AML-193 (cell line): ENCODE measurements around the gene MSL3B.
"Not testable (repeated sequence)": the region's sequence is repeated elsewhere in the genome, so short reads cannot be mapped to it uniquely, and the experiment has no call there.

Experiments used
- DNase-seq, 2 experiments: peaks; one replicate each; lab custom pipeline; 2025; lab: John Stamatoyannopoulos, UW

Gene MSL3B

DNA sequence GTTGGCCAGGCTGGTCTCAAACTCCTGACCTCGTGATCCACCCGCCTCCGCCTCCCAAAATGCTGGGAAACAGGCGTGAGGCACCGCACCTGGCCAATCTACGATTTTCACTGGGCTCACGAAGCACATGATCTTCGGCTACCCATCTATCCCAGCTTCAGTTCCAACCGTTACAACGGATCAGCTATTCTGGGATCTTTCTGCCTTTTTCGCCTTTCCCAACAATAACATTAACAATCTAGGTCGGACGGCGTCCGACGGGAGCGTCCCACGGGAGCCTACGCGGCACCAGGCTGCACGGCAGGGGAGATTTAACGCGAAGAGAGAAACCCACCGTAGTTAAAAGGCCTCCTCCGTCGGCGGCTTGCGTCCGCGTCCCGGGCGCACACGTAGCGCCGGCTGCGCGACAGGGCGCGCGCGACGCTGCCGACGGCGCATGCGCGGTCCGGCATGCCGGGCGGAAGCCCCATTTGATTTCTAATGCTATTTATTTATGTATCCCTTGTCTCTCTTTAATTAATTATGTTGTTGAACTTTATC, at the start of gene MSL3B:
Gene MSL3B (minus strand): TSS at position 394 of the 540 bp plus-strand sequence.
- DNase-seq = no peak

GRCh38 chr2:233917116-233917515, 48.9 kb upstream of the MSL3B start, which contains the start of gene TRPM8:
TSS of gene TRPM8 (plus strand) at chr2:233917373. CDS start at chr2:233926538, 9,165 bp downstream.
- DNase-seq = no peak

- no peak for DNase-seq
Observed at GRCh38 chr2:233915128-233915527, 46.9 kb upstream of the MSL3B start.

DNA sequence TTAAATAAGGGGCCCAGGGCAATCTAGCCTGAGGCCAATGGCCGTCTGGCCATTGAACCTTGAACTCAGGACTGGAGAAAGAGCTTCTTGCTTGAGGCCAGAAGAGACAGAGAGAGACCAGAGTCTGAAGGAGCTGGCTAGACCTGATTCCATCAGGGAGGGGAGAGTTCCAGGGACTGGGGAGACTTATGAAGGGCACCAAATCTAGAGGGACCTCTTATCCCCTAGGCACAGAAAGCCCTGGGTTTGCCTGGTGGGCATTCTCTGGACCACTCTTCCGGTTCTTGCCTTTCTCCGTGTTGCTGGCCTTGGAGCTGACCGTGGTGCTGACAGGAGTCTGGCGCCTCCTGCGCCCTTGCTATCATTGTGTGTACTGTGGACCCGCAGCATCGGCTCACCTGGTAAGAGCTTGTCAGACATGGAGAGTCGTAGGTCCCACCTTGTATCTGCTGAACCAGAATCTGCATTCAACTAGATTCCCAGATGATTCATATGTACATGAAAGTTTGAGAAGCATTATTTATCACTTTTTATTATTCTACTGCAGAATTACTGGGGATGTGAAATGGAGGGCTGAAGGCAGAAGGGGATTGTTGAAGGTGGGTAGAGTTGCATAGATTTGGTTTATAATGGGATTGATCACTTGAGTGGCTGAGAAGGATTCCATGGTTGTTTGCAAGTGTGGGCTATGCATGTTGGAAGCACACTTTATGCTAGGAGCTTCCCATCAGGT, 44.7 kb upstream of the MSL3B start:
- no peak for DNase-seq

DNA sequence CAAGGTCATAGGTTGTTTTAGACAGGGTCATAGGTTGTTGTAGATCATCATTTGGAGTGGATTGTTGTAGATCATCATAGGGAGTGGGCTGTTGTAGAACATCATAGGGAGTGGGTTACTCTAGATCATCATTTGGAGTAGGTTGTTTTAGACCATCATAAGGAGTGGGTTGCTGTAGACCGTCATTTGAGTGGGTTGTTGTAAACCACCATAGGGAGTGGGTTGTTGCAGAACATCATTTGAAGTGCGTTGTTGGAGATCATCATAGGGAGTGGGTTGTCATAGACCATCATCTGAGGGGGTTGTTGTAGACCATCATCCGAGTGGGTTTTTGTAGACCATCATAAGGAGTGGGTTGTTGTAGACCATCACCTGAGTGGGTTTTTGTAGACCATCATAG, 39.4 kb upstream of the MSL3B start:
- no peak for DNase-seq

GRCh38 chr2:233905945-233906344, 37.8 kb upstream of the MSL3B start:
- no peak for DNase-seq

DNA sequence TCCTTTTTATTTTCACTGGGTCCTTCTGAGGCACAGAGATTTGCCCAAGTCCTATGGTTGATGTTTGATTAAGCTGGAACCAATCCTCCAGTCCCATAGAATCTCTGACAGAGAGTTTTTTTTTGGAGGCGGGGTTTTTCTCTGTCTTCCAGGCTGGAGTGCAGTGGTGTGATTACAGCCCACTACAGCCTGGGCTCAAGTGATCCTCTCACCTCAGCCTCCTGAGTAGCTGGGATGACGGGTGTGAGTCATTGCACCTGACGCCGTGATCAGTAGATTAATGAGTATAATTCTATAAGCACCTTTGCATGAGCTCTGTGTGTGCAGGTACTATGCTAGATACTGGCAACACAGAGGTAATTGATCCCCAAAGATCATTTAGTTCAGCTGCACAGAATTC, 33.7 kb upstream of the MSL3B start:
- DNase-seq = no peak

DNA sequence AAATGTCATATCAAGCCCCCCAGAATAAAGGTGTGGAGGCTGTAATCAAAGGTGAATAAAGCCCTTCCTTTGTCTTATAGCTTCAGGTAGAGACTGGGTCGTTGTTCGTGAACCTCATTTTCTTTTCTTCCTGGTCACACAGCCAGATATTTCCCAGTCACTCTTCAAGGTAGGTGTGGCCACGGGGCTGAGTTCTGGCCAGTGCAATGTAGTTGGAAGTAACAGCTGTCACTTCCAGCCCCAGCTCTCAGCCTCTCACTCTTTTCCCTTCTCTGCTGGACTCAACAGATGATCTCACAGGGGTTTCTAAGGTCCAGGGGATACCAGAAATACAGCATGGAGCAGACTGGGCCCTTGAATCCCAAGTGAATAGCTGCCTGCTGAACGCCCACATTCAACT, 33.2 kb upstream of the MSL3B start:
- no peak for DNase-seq

GRCh38 chr2:233896253-233896652, 28.1 kb upstream of the MSL3B start:
- DNase-seq = not testable (repeated sequence)

GRCh38 chr2:233892793-233893192, 24.6 kb upstream of the MSL3B start:
- DNase-seq = no peak

DNA sequence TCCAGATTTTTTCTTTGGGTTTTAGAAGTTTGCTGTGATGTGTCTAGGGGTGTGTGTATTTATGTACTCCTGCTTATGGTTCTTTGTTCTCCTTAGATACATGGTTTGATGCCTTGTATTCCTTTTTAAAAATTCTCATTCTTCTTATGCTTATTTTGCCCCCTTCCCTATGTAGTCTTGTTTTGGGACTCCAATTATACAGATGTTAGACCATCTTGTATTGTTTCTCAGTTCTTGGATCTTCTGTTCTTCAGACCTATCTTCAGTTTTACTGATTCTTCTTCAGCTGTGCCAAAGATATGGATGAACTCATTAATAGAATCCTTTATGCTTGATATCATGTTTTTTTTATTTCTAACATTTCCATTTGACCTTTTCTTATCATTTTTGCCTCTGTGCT, 14.2 kb upstream of the MSL3B start:
- DNase-seq = no peak

GRCh38 chr2:233872125-233872524, 3.9 kb upstream of the MSL3B start:
- DNase-seq = not testable (repeated sequence)

DNA sequence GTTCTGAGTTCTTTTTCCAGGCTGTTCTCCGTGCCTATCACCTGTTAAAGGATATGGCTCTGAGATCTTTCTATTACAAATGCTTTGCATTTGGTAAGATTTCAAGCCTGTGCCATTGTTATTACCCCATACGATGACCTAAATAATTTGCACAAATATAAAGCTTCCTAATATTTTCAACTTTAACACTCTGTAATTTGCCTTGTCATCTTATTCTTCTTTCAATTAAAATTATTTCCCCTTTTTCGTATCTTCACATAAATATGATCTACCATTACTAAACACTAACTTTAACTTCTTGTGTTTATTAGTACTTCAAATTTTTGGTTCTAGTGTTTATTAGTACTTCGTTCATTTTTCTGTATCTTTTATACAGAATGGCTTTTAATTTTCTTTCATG, 3.2 kb upstream of the MSL3B start:
- no peak for DNase-seq

GRCh38 chr2:233866479-233866878, 1.7 kb downstream of the MSL3B start:
- DNase-seq = no peak

GRCh38 chr2:233865838-233866237, 2.3 kb downstream of the MSL3B start:
- DNase-seq = no peak

GRCh38 chr2:233862261-233862768, 5.9 kb downstream of the MSL3B start:
- no peak for DNase-seq

GRCh38 chr2:233858331-233858730, 9.9 kb downstream of the MSL3B start:
- no peak for DNase-seq

GRCh38 chr2:233857511-233858141, 10.6 kb downstream of the MSL3B start:
- peak in 1 of 2 experiments; percentile 3 for DNase-seq

DNA sequence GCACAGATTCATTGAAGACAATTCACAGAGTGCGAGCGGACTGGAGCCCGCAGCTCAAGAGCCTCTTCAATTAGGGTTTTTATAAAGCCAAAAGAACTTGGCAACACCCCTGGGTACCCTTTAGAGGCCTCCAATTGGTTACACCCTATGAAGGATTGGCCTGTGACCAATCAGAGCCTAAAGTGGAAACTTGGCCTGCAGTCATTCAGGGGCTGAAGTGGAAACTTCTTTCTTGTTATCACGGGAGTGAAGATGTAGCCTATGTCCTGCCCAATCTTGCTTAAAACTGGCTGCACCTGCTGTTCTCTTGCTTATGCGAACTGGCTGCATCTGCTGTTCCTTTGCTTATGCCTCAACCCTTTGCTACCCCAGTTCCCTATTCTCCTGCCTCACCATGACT, 12.0 kb downstream of the MSL3B start:
- no peak for DNase-seq

DNA sequence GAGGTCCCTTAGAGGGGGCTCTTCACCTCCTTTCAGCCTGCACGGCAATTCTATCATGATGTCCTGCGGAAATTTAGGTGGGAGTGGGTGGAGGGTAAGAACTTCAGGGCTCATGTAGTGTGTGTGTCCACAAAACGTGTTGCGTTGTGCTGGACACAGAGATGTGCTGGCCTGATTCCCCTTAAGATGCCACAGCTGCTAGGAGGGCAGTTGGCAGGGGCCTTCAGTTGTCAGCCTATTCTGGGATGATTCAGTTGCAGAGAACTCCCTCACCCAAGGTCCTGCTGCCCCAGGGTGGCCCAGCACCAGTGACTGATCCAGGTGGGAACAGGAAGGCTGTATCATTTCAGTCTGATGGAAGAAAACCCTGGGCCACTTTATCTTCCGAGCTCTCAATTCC, 12.8 kb downstream of the MSL3B start:
- no peak for DNase-seq

GRCh38 chr2:233854241-233854981, 13.8 kb downstream of the MSL3B start, which contains the start of gene HJURP:
TSS of gene HJURP (minus strand) at chr2:233854535. CDS start at chr2:233854500, 35 bp downstream.
- peak; percentile 94 to 96 for DNase-seq

DNA sequence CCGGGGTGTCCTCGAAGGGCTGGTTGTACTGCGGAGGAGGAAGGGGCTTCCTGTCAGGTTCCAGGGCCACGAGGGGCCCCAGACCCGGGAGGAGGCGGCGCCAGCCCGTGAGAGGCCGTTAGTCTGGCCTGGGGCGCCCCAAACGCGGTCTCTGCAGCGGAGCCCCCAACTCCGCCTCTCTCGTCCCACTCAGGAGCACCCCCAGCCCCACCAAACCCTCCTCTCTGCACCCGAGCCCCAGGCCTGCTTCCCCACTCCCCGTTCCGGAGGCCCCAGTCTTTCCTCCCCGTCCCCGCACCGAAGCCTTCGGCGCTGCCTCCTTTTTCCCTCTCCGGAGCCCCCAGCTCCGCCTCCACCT, 14.3 kb downstream of the MSL3B start:
- no peak for DNase-seq
